ENCODE results near the gene LAMC3. TPM values are rescaled to one million over a fixed set of nuclear protein-coding genes. Genes with fewer than 3 reads are reported as not detected.

LAMC3 gene
- total RNA-seq, 1 donor from 2014 or later = 26.4 TPM

- Histone ChIP-seq H3K36me3 (no peaks in the 10 kb centered on the region), H3K9me3 (no peaks in the 10 kb centered on the region), H3K4me3 (no peak overlapping the region), H3K27me3 (ENCODE audit: low read depth) (peaks cover 24% of the 10 kb centered on the region), H3K27ac (no peak overlapping the region), H3K4me1 (no peaks in the 10 kb centered on the region)
- TF ChIP-seq, protein P1, sequence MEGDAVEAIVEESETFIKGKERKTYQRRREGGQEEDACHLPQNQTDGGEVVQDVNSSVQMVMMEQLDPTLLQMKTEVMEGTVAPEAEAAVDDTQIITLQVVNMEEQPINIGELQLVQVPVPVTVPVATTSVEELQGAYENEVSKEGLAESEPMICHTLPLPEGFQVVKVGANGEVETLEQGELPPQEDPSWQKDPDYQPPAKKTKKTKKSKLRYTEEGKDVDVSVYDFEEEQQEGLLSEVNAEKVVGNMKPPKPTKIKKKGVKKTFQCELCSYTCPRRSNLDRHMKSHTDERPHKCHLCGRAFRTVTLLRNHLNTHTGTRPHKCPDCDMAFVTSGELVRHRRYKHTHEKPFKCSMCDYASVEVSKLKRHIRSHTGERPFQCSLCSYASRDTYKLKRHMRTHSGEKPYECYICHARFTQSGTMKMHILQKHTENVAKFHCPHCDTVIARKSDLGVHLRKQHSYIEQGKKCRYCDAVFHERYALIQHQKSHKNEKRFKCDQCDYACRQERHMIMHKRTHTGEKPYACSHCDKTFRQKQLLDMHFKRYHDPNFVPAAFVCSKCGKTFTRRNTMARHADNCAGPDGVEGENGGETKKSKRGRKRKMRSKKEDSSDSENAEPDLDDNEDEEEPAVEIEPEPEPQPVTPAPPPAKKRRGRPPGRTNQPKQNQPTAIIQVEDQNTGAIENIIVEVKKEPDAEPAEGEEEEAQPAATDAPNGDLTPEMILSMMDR (IDR thresholded peaks at IDR 0.05) = no peak
- intact Hi-C loops (cut with DNase I) = no loop called here
- ATAC-seq (no peak), DNase-seq (no peak)
Measured at GRCh38 chr9:130979591-130980385, 29.2 kb upstream of the LAMC3 start.

GRCh38 chr9:130980526-130980925 is 28.4 kb upstream of the LAMC3 start:
- H3K9me3 ChIP-seq = no peaks in the 10 kb centered on the region
- DNase-seq = no peak
- TF ChIP-seq, protein P1 (IDR thresholded peaks at IDR 0.05) = no peak
- H3K4me3 ChIP-seq = no peak overlapping the region
- no peaks in the 10 kb centered on the region for H3K36me3 ChIP-seq
- intact Hi-C loops (cut with DNase I) = no loop called here
- H3K27me3 ChIP-seq (ENCODE audit: low read depth) = peaks cover 21% of the 10 kb centered on the region
- ATAC-seq = no peak
- no peaks in the 10 kb centered on the region for H3K4me1 ChIP-seq
- no peak overlapping the region for H3K27ac ChIP-seq

DNA sequence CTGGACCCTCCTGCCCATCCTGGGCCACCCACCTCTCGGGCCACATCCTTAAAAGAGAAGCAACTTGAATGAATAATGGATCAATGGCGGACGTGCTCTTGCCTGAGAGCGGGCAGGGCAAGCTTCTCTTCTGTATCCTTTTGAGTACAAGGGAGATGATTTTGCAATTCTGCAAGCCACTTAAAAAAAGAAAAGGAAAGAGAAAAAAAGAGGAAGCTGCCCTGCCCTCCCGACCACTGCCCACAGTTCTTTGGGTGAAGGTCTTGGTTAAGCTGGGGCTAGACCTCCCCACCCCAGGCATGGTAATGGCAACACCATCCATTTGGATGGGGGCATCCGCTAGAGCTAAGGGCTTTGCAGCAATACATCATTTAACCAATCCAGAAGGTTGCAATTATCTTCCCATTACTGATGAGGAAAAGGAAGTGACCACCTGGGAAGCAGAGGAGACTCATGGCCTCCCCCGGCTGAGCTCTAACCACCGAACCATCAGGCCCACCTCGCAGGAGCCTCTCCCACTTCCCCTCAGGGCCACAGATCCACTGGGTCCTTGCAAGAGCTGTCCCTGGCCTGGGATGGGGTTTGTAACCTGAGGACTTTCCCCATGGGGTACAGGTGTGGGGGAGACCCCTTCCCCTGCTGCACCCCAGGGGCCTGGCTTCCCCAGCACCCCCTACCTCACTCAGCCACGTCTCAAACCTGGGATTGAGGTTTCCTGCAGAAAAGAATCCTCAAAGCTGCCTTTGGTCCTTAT is 27.8 kb upstream of the LAMC3 start:
- H3K27me3 ChIP-seq (ENCODE audit: low read depth) = peaks cover 22% of the 10 kb centered on the region
- DNase-seq (no peak), ATAC-seq (no peak)
- H3K9me3 ChIP-seq = no peaks in the 10 kb centered on the region
- no peaks in the 10 kb centered on the region for H3K36me3 ChIP-seq
- H3K4me1 ChIP-seq = no peaks in the 10 kb centered on the region
- H3K27ac ChIP-seq = no peak overlapping the region
- intact Hi-C loops (cut with DNase I) = no loop called here
- no peak overlapping the region for H3K4me3 ChIP-seq
- TF ChIP-seq, protein P1 (IDR thresholded peaks at IDR 0.05) = no peak

- DNase-seq (no peak), ATAC-seq (no peak)
- H3K4me1 ChIP-seq = no peaks in the 10 kb centered on the region
- H3K27ac ChIP-seq = no peak overlapping the region
- intact Hi-C loops (cut with DNase I) = no loop called here
- no peaks in the 10 kb centered on the region for H3K9me3 ChIP-seq
- TF ChIP-seq, protein P1 (IDR thresholded peaks at IDR 0.05) = no peak
- H3K27me3 ChIP-seq (ENCODE audit: low read depth) = peaks cover 23% of the 10 kb centered on the region
- no peaks in the 10 kb centered on the region for H3K36me3 ChIP-seq
- H3K4me3 ChIP-seq = no peak overlapping the region
Measured at GRCh38 chr9:130981756-130982137, 27.2 kb upstream of the LAMC3 start.

DNA sequence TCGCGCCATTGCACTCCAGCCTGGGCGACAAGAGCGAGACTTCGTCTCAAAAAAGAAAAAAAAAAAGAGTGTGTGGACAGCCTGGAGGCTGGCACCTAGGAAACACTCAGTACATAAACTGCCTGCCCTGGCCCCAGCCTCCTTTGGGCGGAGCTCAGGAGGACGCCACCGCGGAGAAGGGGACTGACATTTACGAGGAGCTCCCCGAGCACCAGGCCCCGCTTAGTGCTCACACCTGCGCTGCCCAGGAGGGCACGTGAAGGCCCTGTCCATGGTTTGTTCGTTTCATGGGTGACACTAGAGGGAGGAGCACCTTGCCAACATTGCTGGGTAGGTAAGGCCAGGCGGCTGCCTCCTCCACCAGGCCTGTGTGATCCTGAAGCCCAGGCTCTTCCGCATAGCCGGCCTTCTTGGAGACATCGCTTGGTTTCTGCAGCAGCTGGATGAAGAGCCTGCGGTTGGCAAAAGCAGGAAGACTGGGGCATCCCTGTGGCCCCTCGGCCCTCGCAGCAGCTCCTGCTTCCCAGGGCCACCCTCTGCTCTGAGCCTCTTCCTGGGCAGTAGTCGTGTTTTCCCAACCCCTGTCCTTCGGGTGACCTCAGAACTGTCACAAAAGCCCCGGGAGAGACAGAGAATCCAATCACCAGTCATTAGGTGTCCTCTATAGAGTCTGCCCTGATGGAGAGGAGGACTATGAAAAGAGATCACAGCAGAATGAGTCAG is 26.2 kb upstream of the LAMC3 start:
- ATAC-seq (no peak), DNase-seq (no peak)
- H3K4me1 ChIP-seq = no peaks in the 10 kb centered on the region
- intact Hi-C loops (cut with DNase I) = no loop called here
- TF ChIP-seq, protein P1 (IDR thresholded peaks at IDR 0.05) = no peak
- H3K27me3 ChIP-seq (ENCODE audit: low read depth) = peaks cover 19% of the 10 kb centered on the region
- H3K36me3 ChIP-seq = no peaks in the 10 kb centered on the region
- H3K27ac ChIP-seq = no peak overlapping the region
- H3K9me3 ChIP-seq = no peaks in the 10 kb centered on the region
- no peak overlapping the region for H3K4me3 ChIP-seq
